ENCODE results near the gene SLC44A5. TPM values are rescaled to one million over a fixed set of nuclear protein-coding genes. Genes with fewer than 3 reads are reported as not detected.
"Not testable (repeated sequence)": the region's sequence is repeated elsewhere in the genome, so short reads cannot be mapped to it uniquely, and the experiment has no call there.

The SLC44A5 gene
- total and polyA plus RNA-seq, 7 donors: 0.01 to 7.5 (median 0.49) TPM

- Histone ChIP-seq H3K36me3 (ENCODE audit: insufficient read depth in 1 of 2, low read depth in 1 of 2) (no peaks in the 10 kb centered on the region), H3K27me3 (ENCODE audit: insufficient read depth in 3 of 3, low read length in 2 of 3) (no peaks in the 10 kb centered on the region), H3K4me3 (no peak overlapping the region), H3K27ac (no peak overlapping the region), H3K4me1 (no peaks in the 10 kb centered on the region), H3K9me3 (no peaks in the 10 kb centered on the region)
- DNase-seq: no peak
- 76 to 84% (median 77%) methylated on average over 5 of the region's 5 CpGs for WGBS, 3 donors
- no peak for ATAC-seq
- intact Hi-C loops (cut with DNase I): no loop called here
- TF ChIP-seq CTCF (IDR thresholded peaks at IDR 0.05): no peak
Observed at GRCh38 chr1:75501577-75502295, 109.2 kb downstream of the SLC44A5 start.

- no peak overlapping the region for H3K27ac ChIP-seq
- H3K36me3 ChIP-seq (ENCODE audit: insufficient read depth in 1 of 2, low read depth in 1 of 2): no peaks in the 10 kb centered on the region
- WGBS, 3 donors: 14 to 19% (median 14%) methylated on average over 1 of the region's 1 CpG
- H3K4me3 ChIP-seq: no peak overlapping the region
- ATAC-seq: no peak
- DNase-seq: no peak
- no peak for TF ChIP-seq CTCF (IDR thresholded peaks at IDR 0.05)
- H3K4me1 ChIP-seq: no peaks in the 10 kb centered on the region
- no peaks in the 10 kb centered on the region for H3K27me3 ChIP-seq (ENCODE audit: insufficient read depth in 3 of 3, low read length in 2 of 3)
- no peaks in the 10 kb centered on the region for H3K9me3 ChIP-seq
- intact Hi-C loops (cut with DNase I): no loop called here
Observed at GRCh38 chr1:75492011-75492410, 118.9 kb downstream of the SLC44A5 start.

- Histone ChIP-seq H3K36me3 (ENCODE audit: insufficient read depth in 1 of 2, low read depth in 1 of 2) (no peaks in the 10 kb centered on the region), H3K27ac (no peak overlapping the region), H3K9me3 (no peaks in the 10 kb centered on the region), H3K27me3 (ENCODE audit: insufficient read depth in 3 of 3, low read length in 2 of 3) (no peaks in the 10 kb centered on the region), H3K4me3 (no peak overlapping the region), H3K4me1 (no peaks in the 10 kb centered on the region)
- no peak for TF ChIP-seq CTCF (IDR thresholded peaks at IDR 0.05)
- 56 to 80% (median 59%) methylated on average over 4 of the region's 4 CpGs for WGBS, 3 donors
- DNase-seq: no peak
- intact Hi-C loops (cut with DNase I): no loop called here
- no peak for ATAC-seq
Observed at GRCh38 chr1:75487399-75487798, 123.5 kb downstream of the SLC44A5 start.

- Histone ChIP-seq H3K27ac (no peak overlapping the region), H3K9me3 (no peaks in the 10 kb centered on the region), H3K36me3 (ENCODE audit: insufficient read depth in 1 of 2, low read depth in 1 of 2) (no peaks in the 10 kb centered on the region), H3K27me3 (ENCODE audit: insufficient read depth in 3 of 3, low read length in 2 of 3) (no peaks in the 10 kb centered on the region), H3K4me1 (no peaks in the 10 kb centered on the region), H3K4me3 (no peak overlapping the region)
- ATAC-seq: no peak
- WGBS, 3 donors: 20 to 32% (median 26%) methylated on average over 1 of the region's 1 CpG
- no peak for DNase-seq
- no peak for TF ChIP-seq CTCF (IDR thresholded peaks at IDR 0.05)
- intact Hi-C loops (cut with DNase I): no loop called here
Observed at GRCh38 chr1:75484789-75485188, 126.1 kb downstream of the SLC44A5 start.

GRCh38 chr1:75482951-75483350, 128.0 kb downstream of the SLC44A5 start:
- H3K36me3 ChIP-seq (ENCODE audit: insufficient read depth in 1 of 2, low read depth in 1 of 2): no peaks in the 10 kb centered on the region
- WGBS, 3 donors: 51 to 61% (median 58%) methylated on average over 2 of the region's 2 CpGs
- no peaks in the 10 kb centered on the region for H3K27me3 ChIP-seq (ENCODE audit: insufficient read depth in 3 of 3, low read length in 2 of 3)
- TF ChIP-seq CTCF (IDR thresholded peaks at IDR 0.05): no peak
- ATAC-seq (no peak), DNase-seq (no peak)
- no peak overlapping the region for H3K27ac ChIP-seq
- no peaks in the 10 kb centered on the region for H3K4me1 ChIP-seq
- no peaks in the 10 kb centered on the region for H3K9me3 ChIP-seq
- no peak overlapping the region for H3K4me3 ChIP-seq
- intact Hi-C loops (cut with DNase I): no loop called here

- ATAC-seq; H3K4me1 ChIP-seq; H3K9me3 ChIP-seq; H3K4me3 ChIP-seq; H3K27me3 ChIP-seq (ENCODE audit: insufficient read depth in 3 of 3, low read length in 2 of 3); H3K27ac ChIP-seq; DNase-seq; H3K36me3 ChIP-seq (ENCODE audit: insufficient read depth in 1 of 2, low read depth in 1 of 2); intact Hi-C loops (cut with DNase I): not testable (repeated sequence)
- WGBS, 3 donors: 91 to 94% (median 93%) methylated on average over 9 to 12 of the region's 12 CpGs
Observed at GRCh38 chr1:75476486-75476885, 134.4 kb downstream of the SLC44A5 start.
